HG03175 (cell line): ENCODE measurements around the gene MED14.

ENCODE experiments used
- ATAC-seq: cut with Tn5 transposase; IDR thresholded peaks from one replicate; pipeline ENCODE4 v1.9.1; 2021; ENCODE audit warnings: mild to moderate bottlenecking, moderate library complexity; ENCODE audit not compliant: unreplicated experiment

MED14 gene

GRCh38 chrX:40615976-40616375 is 119.4 kb downstream of the MED14 start:
- ATAC-seq, result no peak

DNA sequence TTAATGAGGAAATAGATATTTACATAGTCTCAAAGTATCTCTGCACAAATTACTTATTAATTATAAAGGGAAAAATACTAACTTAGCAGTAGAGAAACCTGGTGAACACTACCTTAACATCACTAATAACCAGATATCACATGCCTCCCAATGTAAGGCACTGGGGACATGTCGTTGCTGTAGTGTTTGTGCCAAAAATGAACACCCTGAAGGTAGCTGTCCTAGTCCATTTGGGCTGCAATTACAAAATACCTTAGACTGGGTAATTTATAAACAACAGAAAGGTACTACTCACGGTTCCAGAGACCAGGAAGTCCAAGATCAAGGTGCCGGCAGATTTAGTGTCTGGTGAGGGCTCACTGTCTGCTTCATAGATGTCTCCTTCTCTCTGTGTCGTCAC is 122.8 kb downstream of the MED14 start:
- no peak for ATAC-seq

GRCh38 chrX:40607381-40607780 is 128.0 kb downstream of the MED14 start:
- ATAC-seq, result no peak

GRCh38 chrX:40603446-40603845 is 131.9 kb downstream of the MED14 start:
- ATAC-seq, result no peak
